Fibroblast of lung (primary cell): Measurements from ENCODE around the gene SLC16A10. TPM values are rescaled to one million over a fixed set of nuclear protein-coding genes. Genes with fewer than 3 reads are reported as not detected.

Experiments used
- DNase-seq, 2 donors: peaks; one replicate each; pipeline versions ENCODE4 v3.0.0 to v3.0.0-alpha.2; 2010; ENCODE audit warnings: low read depth in 2 of 2
- H2AFZ ChIP-seq: 2 replicates; pipeline ENCODE4 v1.5.1; 2012; ENCODE audit warnings: low read length, control low read depth, inconsistent platforms
- H3K27ac ChIP-seq: 2 replicates; pipeline ENCODE4 v1.5.1; 2011; ENCODE audit warnings: low read length, control low read depth; ENCODE audit not compliant: insufficient read depth
- H3K27me3 ChIP-seq: 2 replicates; pipeline ENCODE4 v1.5.1; 2011; ENCODE audit warnings: mild to moderate bottlenecking, low read length; ENCODE audit not compliant: control insufficient read depth, insufficient read depth
- H3K36me3 ChIP-seq: 2 replicates; pipeline ENCODE4 v1.5.1; 2011; ENCODE audit warnings: low read length; ENCODE audit not compliant: control insufficient read depth, insufficient read depth
- H3K4me1 ChIP-seq: 2 replicates; pipeline ENCODE4 v1.5.1; 2011; ENCODE audit warnings: low read length; ENCODE audit not compliant: control insufficient read depth, insufficient read depth; ENCODE audit errors: extremely low read depth
- H3K4me2 ChIP-seq: 2 replicates; pipeline ENCODE4 v1.5.1; 2011; ENCODE audit warnings: low read length, control low read depth; ENCODE audit not compliant: insufficient read depth; ENCODE audit errors: extremely low read depth
- H3K4me3 ChIP-seq, 4 experiments: fragments of 200-600 bp in 1 of 4; sonication (generic) in 1 of 4; replicated peaks in 1 of 4; 2 replicates each; pipeline ENCODE4 v1.5.1; 2011 to 2016; ENCODE audit warnings: low read length in 4 of 4, low read depth in 3 of 4, mild to moderate bottlenecking in 3 of 4, control low read depth in 2 of 4, inconsistent platforms in 1 of 4, mixed read lengths in 1 of 4; ENCODE audit not compliant: insufficient read depth in 1 of 4; ENCODE audit errors: control extremely low read depth in 1 of 4
- H3K79me2 ChIP-seq: 2 replicates; pipeline ENCODE4 v1.5.1; 2012; ENCODE audit warnings: mild to moderate bottlenecking, low read length, inconsistent platforms; ENCODE audit not compliant: control insufficient read depth, insufficient read depth
- H3K9ac ChIP-seq: 2 replicates; pipeline ENCODE4 v1.5.1; 2011; ENCODE audit warnings: mild to moderate bottlenecking, low read length, control low read depth; ENCODE audit not compliant: insufficient read depth
- H3K9me3 ChIP-seq: 2 replicates; pipeline ENCODE4 v1.5.1; 2012; ENCODE audit warnings: low read depth, low read length; ENCODE audit not compliant: control insufficient read depth, insufficient read depth
- H4K20me1 ChIP-seq: 2 replicates; pipeline ENCODE4 v1.5.1; 2011; ENCODE audit warnings: low read length; ENCODE audit not compliant: control insufficient read depth, insufficient read depth; ENCODE audit errors: extremely low read depth
- EZH2 ChIP-seq: IDR thresholded peaks from 2 replicates; pipeline ENCODE4 v1.5.1; 2012; ENCODE audit warnings: low read length, control low read depth, mild to moderate bottlenecking; ENCODE audit errors: missing control alignments
- polyA plus RNA-seq, 2 donors: library from polyadenylated mRNA; depleted of rRNA in 1 of 2; stranded (reverse) in 1 of 2; unstranded in 1 of 2; fragments of >200 nt; gene quantifications; 2 replicates each; pipeline ENCODE4 v1.2.1, GENCODE V29; 2011 to 2012; ENCODE audit warnings: missing spikeins in 1 of 2
- total RNA-seq: library from RNA; depleted of rRNA; stranded (reverse); fragments of >200 nt; gene quantifications from 2 replicates; pipeline ENCODE4 v1.2.1, GENCODE V29; 2014
- TF ChIP-seq, protein P1 (sequence below), 2 donors: IDR thresholded peaks in 1 of 2; conservative IDR thresholded peaks in 1 of 2; 1 replicate in 1 of 2; 2 replicates in 1 of 2; pipeline ENCODE4 v1.5.1; 2011 to 2012; ENCODE audit warnings: low read length in 2 of 2, control low read depth in 1 of 2, inconsistent platforms in 1 of 2, low read depth in 1 of 2, mild to moderate bottlenecking in 1 of 2

SLC16A10 gene
- total and polyA plus RNA-seq, 2 donors (not counting 1 experiment from before 2014, with no cell fraction given), result not detected

DNA sequence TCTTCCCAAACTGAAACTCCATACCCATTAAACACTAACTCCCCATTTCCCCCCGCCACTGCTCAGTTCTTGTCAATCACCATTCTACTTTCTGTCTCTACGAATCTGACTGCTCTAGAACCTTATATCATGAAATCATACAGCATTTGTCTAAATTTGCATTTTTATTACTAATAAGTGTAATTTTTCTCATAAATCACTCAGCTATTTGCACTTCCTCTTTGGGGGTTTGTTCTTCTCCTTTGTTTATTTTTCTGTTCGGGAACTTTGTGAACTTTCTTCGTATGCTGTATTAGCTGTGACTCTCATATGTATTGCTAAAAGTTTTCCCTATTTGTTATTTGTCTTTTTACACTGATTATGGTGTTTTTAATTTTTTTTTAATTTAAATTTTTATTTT, 152.2 kb downstream of the SLC16A10 start:
- Histone ChIP-seq H3K4me3 (no peak overlapping the region), H3K4me2 (no peak overlapping the region), H3K27me3 (no peaks in the 10 kb centered on the region), H3K9ac (no peak overlapping the region), H3K4me1 (peaks cover 8% of the 10 kb centered on the region), H3K9me3 (no peaks in the 10 kb centered on the region), H3K79me2 (no peaks in the 10 kb centered on the region), H4K20me1 (no peaks in the 10 kb centered on the region), H2AFZ (no peak overlapping the region), H3K27ac (no peak overlapping the region), H3K36me3 (no peaks in the 10 kb centered on the region)
- TF ChIP-seq, protein P1, sequence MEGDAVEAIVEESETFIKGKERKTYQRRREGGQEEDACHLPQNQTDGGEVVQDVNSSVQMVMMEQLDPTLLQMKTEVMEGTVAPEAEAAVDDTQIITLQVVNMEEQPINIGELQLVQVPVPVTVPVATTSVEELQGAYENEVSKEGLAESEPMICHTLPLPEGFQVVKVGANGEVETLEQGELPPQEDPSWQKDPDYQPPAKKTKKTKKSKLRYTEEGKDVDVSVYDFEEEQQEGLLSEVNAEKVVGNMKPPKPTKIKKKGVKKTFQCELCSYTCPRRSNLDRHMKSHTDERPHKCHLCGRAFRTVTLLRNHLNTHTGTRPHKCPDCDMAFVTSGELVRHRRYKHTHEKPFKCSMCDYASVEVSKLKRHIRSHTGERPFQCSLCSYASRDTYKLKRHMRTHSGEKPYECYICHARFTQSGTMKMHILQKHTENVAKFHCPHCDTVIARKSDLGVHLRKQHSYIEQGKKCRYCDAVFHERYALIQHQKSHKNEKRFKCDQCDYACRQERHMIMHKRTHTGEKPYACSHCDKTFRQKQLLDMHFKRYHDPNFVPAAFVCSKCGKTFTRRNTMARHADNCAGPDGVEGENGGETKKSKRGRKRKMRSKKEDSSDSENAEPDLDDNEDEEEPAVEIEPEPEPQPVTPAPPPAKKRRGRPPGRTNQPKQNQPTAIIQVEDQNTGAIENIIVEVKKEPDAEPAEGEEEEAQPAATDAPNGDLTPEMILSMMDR (conservative IDR thresholded peaks at IDR 0.05 in 1 of 2, IDR thresholded peaks at IDR 0.05 in 1 of 2; ENCODE audit: low read depth in 1 of 2, low read length in 2 of 2), result no peak
- no peak for TF ChIP-seq EZH2
- DNase-seq, result no peak

DNA sequence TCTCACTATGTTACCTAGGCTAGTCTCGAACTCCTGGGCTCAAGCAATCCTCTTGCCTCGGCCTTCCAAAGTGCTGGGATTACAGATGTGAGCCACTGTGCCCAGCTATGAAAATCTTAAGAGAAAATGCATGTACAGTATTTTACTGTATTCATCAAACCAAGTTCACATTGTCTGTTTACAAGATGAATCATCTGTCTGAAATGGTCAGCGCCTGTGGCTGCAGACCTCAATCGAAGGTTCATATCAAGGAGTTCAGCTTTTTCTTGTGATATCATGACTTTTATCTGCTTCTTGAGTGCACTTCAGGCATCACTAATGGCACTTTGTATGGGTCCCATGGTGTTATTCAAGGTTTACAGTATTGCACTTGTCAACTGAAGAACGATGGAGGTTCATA, 155.1 kb downstream of the SLC16A10 start:
- no peaks in the 10 kb centered on the region for H4K20me1 ChIP-seq
- no peak overlapping the region for H3K4me3 ChIP-seq
- TF ChIP-seq EZH2, result no peak
- TF ChIP-seq, protein P1 (conservative IDR thresholded peaks at IDR 0.05 in 1 of 2, IDR thresholded peaks at IDR 0.05 in 1 of 2; ENCODE audit: low read depth in 1 of 2, low read length in 2 of 2), result no peak
- H3K27ac ChIP-seq, result no peak overlapping the region
- H3K9me3 ChIP-seq, result no peaks in the 10 kb centered on the region
- no peaks in the 10 kb centered on the region for H3K27me3 ChIP-seq
- H3K4me1 ChIP-seq, result peaks cover 8% of the 10 kb centered on the region
- H3K4me2 ChIP-seq, result no peak overlapping the region
- no peak overlapping the region for H3K9ac ChIP-seq
- H3K79me2 ChIP-seq, result no peaks in the 10 kb centered on the region
- DNase-seq, result peak in 1 of 2 donors; percentile 91
- H3K36me3 ChIP-seq, result no peaks in the 10 kb centered on the region
- no peak overlapping the region for H2AFZ ChIP-seq

DNA sequence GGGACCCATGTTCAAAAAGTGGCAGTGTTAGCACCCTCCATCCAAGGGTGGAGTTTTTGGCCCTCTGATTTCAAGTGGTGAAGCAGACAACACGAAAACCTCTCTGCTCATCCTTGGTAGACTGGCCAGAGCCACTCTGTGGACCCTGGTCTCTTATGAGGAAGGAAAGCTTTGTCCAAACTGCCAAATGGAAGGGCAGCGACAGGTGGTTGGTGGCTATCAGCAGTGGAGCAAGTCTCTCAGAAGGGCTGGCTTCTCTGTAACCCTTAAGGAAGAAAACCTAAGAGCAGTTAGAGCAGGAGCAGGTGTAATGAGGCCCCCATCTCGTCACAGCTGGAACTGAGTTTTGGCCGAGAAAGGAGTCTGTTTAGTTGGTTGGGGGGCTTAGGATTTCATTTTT, 155.8 kb downstream of the SLC16A10 start:
- no peak overlapping the region for H3K4me2 ChIP-seq
- no peak overlapping the region for H2AFZ ChIP-seq
- H4K20me1 ChIP-seq, result no peaks in the 10 kb centered on the region
- H3K4me3 ChIP-seq, result no peak overlapping the region
- H3K9ac ChIP-seq, result no peak overlapping the region
- H3K79me2 ChIP-seq, result no peaks in the 10 kb centered on the region
- H3K4me1 ChIP-seq, result peaks cover 5% of the 10 kb centered on the region
- H3K36me3 ChIP-seq, result no peaks in the 10 kb centered on the region
- TF ChIP-seq, protein P1 (conservative IDR thresholded peaks at IDR 0.05 in 1 of 2, IDR thresholded peaks at IDR 0.05 in 1 of 2; ENCODE audit: low read depth in 1 of 2, low read length in 2 of 2), result no peak
- TF ChIP-seq EZH2, result no peak
- H3K27me3 ChIP-seq, result no peaks in the 10 kb centered on the region
- DNase-seq, result no peak
- no peaks in the 10 kb centered on the region for H3K9me3 ChIP-seq
- H3K27ac ChIP-seq, result no peak overlapping the region
